Measurements from ENCODE around the gene ZNF580.

- TF ChIP-seq EP300 (IDR thresholded peaks at IDR 0.05; ENCODE audit: borderline replicate concordance in 1 of 2, control insufficient read depth in 1 of 2, low read depth in 2 of 2, low read length in 2 of 2): no peak
- no peak for TF ChIP-seq NFYB (IDR thresholded peaks at IDR 0.05; ENCODE audit: insufficient read depth, low read depth, low read length)
- TF ChIP-seq RAD51 (IDR thresholded peaks at IDR 0.05): no peak
- no peak for TF ChIP-seq CTCF (IDR thresholded peaks at IDR 0.05 in 2 of 3, conservative IDR thresholded peaks at IDR 0.05 in 1 of 3; ENCODE audit: control insufficient read depth in 2 of 3, extremely low read depth in 1 of 3, insufficient read depth in 1 of 3, low read depth in 3 of 3, low read length in 3 of 3)
- no peak for TF ChIP-seq MTA3 (IDR thresholded peaks at IDR 0.05; ENCODE audit: borderline replicate concordance, low read length)
Measured at GRCh38 chr19:55593096-55593772, 47.6 kb upstream of the ZNF580 start.
